IPS-18c (cell line): ENCODE results near the gene CYP2U1.
"Not testable (repeated sequence)": the region's sequence is repeated elsewhere in the genome, so short reads cannot be mapped to it uniquely, and the experiment has no call there.

ENCODE experiments used
- H3K4me3 ChIP-seq: 2 replicates; pipeline ENCODE4 v1.7.0; 2013; ENCODE audit warnings: low read depth, mild to moderate bottlenecking, low read length, moderate library complexity; ENCODE audit not compliant: insufficient read depth
- H3K9me3 ChIP-seq: one replicate; pipeline ENCODE4 v1.6.1; 2013; ENCODE audit warnings: mild to moderate bottlenecking, low read length, moderate library complexity; ENCODE audit not compliant: control insufficient read depth, insufficient read depth

Gene CYP2U1

DNA sequence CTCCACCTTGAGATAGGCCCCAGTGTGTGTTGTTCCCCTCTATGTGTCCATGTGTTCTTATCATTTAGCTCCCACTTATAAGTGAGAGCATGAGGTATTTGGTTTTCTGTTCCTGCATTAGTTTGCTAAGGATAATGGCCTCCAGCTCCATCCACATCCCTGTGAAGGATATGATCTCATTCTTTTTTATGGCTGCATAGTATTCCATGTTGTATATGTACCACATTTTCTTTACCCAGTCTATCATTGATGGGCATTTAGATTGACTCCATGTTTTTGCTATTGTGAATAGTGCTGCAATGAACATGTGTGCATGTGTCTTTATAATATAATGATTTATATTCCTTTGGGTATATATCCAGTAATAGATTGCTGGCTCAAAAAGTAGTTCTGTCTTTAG is 36.2 kb downstream of the CYP2U1 start:
- not testable (repeated sequence) for H3K9me3 ChIP-seq, H3K4me3 ChIP-seq

DNA sequence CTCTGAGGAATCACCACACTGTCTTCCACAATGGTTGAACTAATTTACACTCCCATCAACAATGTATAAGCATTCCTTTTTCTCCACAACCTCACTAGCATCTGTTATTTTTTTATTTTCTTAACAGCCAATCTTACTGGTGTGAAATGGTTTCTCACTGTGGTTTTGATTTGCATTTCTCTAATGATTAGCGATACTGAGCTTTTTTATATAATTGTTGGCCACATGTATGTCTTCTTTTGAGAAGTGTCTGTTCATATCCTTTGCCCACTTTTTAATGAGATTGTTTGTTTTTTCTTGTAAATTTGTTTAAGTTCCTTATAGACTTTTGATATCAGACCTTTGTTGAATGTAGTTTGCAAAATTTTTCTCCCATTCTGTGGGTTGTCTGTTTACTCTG is 36.6 kb downstream of the CYP2U1 start:
- H3K9me3 ChIP-seq, H3K4me3 ChIP-seq: not testable (repeated sequence)

DNA sequence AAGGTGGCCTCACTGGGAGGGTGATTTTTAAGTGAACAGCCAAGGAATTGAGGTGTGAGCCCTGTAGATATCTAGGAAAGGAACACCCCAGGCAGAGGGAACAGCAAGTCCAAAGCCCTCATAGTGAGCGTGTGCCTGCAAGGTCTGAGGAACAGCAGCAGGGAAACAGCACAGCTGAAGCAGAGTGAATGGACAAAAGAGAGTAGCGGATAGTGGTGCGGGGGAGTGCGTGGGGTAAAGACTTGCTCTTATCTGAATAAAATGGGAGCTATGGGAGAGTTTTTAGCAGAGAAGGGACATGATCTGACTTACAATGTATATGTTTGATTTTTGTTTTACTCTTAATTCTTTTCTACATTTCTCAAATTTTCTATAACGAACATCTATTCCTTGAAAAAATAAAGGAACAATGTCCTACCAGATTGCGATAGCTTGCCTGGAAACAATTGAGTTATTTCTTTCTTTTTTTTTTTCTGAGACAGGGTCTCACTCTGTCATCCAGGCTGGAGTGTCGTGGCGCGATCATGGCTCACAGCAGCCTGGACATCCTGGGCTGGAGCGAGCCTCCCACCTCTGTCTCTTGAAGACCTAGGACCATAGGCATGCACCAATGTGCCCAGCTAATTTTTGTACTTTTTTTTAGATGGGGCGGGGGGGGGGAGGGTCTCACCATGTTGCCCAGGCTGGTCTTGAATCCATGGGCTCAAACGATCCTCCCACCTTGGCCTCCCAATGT is 38.9 kb downstream of the CYP2U1 start:
- no peaks in the 10 kb centered on the region for H3K9me3 ChIP-seq
- H3K4me3 ChIP-seq, result no peak overlapping the region

- H3K4me3 ChIP-seq, result no peak overlapping the region
- no peaks in the 10 kb centered on the region for H3K9me3 ChIP-seq
Measured at GRCh38 chr4:107972605-107973004, 41.3 kb downstream of the CYP2U1 start.

DNA sequence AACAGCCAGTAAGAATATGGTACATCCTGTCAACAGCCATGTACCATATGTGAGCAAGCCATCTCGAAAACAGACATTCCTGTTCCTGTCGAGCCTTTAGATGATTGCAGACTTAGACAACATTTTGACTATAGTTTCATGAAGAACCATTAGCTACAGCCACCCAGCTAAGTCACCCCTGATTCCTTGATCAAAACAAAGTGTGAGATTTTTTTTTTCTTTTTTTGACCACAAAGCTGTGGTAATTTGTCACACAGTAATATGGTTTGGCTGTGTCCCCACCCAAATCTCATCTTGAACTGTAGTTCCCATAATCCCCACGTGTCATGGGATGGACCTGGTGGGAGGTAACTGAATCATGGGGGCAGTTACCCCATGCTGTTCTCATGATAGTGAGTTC is 43.2 kb downstream of the CYP2U1 start:
- Histone ChIP-seq H3K9me3 (no peaks in the 10 kb centered on the region), H3K4me3 (no peak overlapping the region)

GRCh38 chr4:107977482-107977881 is 46.1 kb downstream of the CYP2U1 start:
- H3K4me3 ChIP-seq, result no peak overlapping the region
- no peaks in the 10 kb centered on the region for H3K9me3 ChIP-seq

- H3K4me3 ChIP-seq, result no peak overlapping the region
- H3K9me3 ChIP-seq, result no peaks in the 10 kb centered on the region
Measured at GRCh38 chr4:107977966-107978705, 46.8 kb downstream of the CYP2U1 start.

- H3K4me3 ChIP-seq, result no peak overlapping the region
- no peaks in the 10 kb centered on the region for H3K9me3 ChIP-seq
Measured at GRCh38 chr4:107978716-107979451, 47.5 kb downstream of the CYP2U1 start.

DNA sequence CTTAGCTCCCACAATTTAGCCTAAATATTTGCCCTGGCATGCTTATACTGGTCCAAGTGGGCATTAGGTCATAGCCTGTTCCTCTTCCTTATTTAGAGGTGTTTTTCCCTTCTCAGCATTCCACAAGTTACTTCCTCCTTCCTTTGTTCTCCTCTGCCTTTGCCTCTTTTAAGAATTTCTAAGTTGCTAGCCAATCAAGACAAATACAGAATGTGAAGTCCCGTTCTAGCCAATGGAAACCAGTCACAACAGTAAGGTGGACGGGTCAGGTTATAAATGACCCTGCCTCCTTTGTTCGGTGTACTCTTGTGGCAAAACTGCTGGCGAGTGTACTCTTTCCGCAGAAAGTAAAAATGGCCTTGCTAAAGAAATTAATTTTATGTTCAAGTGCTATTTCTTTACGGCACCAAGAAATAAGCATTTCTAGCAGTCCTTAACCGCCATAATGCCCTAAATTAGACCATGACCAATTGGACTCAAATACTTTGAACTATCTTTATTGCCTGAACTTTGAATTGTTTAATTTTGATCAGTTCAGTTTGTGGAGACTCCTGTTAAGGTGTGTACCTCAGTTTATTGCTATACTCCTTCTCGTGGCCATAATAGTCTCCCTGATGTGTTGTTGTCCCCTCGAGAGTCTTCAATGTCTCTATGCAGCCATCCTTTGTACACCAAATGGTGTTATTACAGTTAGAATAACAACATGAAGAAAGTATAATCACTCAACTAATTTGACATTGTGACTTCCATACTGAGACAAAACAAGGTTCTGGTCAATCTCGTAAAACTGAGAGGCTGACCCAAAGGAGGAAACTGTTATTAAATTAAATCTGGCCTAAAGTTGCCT is 56.8 kb downstream of the CYP2U1 start:
- Histone ChIP-seq H3K4me3 (no peak overlapping the region), H3K9me3 (no peaks in the 10 kb centered on the region)

- no peaks in the 10 kb centered on the region for H3K9me3 ChIP-seq
- H3K4me3 ChIP-seq, result no peak overlapping the region
Measured at GRCh38 chr4:107988763-107989035, 57.4 kb downstream of the CYP2U1 start.

DNA sequence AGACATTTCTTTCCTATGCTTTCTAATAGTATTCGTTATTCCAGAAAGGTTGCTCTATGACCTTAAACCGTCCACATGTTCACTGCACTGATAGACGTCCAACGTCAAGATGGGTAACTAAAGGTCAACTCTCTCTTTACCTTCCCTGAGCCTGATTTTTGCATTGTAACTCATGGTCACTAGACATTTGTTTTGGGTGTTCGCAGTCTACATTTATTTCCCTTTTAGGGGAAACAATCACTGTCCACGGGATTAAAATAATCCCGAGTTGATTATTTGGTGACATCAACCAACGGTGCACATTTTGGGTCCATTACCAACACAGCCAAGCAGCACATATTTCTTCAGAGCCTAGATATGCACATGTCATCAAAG is 57.8 kb downstream of the CYP2U1 start:
- H3K4me3 ChIP-seq, result peak overlapping the region; percentile 86
- no peaks in the 10 kb centered on the region for H3K9me3 ChIP-seq

DNA sequence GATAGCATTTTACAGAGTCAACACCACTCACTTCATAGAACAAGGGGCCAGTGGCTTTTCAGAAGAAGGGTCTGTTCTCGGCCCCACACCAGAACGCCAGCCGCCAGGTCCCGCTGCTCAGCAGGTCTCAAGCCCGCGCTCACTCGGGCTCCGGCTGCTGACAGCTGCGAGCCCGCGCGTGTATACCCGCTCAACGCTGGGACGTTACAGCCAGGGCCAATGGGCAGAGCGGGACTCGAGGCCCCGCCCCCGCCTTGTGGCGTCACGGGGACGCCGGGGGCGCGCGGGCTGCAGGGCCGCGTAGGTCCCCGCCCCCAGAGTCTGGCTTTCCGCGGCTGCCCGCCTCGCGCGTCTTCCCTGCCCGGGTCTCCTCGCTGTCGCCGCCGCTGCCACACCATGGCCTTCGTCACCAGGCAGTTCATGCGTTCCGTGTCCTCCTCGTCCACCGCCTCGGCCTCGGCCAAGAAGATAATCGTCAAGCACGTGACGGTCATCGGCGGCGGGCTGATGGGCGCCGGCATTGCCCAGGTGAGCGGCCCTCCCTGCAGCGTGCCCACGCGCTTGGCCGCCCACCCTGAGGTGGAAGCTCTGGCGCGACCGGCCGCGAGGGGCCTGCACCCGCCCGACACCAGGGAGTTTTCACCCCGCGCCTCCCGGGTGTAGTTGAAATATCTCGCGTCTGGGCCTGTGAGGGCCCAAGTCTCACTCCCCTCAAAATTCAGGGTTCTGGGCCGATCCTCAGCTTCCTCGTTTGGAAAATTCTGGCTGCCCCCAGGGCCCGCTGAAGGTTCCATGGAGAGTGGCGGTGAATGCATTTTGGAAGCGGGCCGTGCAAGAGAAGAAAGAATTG is 58.4 kb downstream of the CYP2U1 start, which contains the start of gene HADH:
Gene HADH (plus strand): TSS at position 353 of the 850 bp plus-strand sequence. CDS start 44 bp downstream, at position 397.
- Histone ChIP-seq H3K4me3 (peak within 1 kb of the TSS; percentile 86), H3K9me3 (no peaks in the 10 kb centered on the region)

GRCh38 chr4:107991945-107992630 is 60.7 kb downstream of the CYP2U1 start:
- H3K4me3 ChIP-seq, result no peak overlapping the region
- no peaks in the 10 kb centered on the region for H3K9me3 ChIP-seq

- no peak overlapping the region for H3K4me3 ChIP-seq
- no peaks in the 10 kb centered on the region for H3K9me3 ChIP-seq
Measured at GRCh38 chr4:107993969-107994368, 62.6 kb downstream of the CYP2U1 start.

- no peaks in the 10 kb centered on the region for H3K9me3 ChIP-seq
- no peak overlapping the region for H3K4me3 ChIP-seq
Measured at GRCh38 chr4:107994894-107995293, 63.5 kb downstream of the CYP2U1 start.
